IPS-18a (cell line): Measurements from ENCODE around the gene CLASP2.

Experiments
- H3K27ac ChIP-seq: one replicate; pipeline ENCODE4 v1.5.1; 2013; ENCODE audit warnings: low read length
- H3K27me3 ChIP-seq: one replicate; pipeline ENCODE4 v1.6.1; 2013; ENCODE audit warnings: mild to moderate bottlenecking, low read length; ENCODE audit not compliant: control insufficient read depth, insufficient read depth
- H3K36me3 ChIP-seq: one replicate; pipeline ENCODE4 v1.6.1; 2013; ENCODE audit warnings: low read depth, low read length; ENCODE audit not compliant: control insufficient read depth
- H3K4me1 ChIP-seq: one replicate; pipeline ENCODE4 v1.6.1; 2013; ENCODE audit warnings: low read depth, low read length; ENCODE audit not compliant: control insufficient read depth
- H3K4me3 ChIP-seq: one replicate; pipeline ENCODE4 v1.5.1; 2013; ENCODE audit warnings: low read length
- H3K9ac ChIP-seq: one replicate; pipeline ENCODE4 v1.6.1; 2013; ENCODE audit warnings: mild to moderate bottlenecking, low read length, moderate library complexity
- H3K9me3 ChIP-seq: one replicate; pipeline ENCODE4 v1.6.1; 2013; ENCODE audit warnings: low read depth, low read length; ENCODE audit not compliant: control insufficient read depth

The CLASP2 gene

GRCh38 chr3:33636125-33636850 is 81.8 kb downstream of the CLASP2 start:
- Histone ChIP-seq H3K27ac (no peak overlapping the region), H3K4me1 (no peaks in the 10 kb centered on the region), H3K4me3 (no peak overlapping the region), H3K9ac (no peak overlapping the region), H3K36me3 (no peaks in the 10 kb centered on the region), H3K9me3 (no peaks in the 10 kb centered on the region), H3K27me3 (no peaks in the 10 kb centered on the region)

GRCh38 chr3:33634262-33634661 is 83.8 kb downstream of the CLASP2 start:
- Histone ChIP-seq H3K9ac (no peak overlapping the region), H3K27ac (no peak overlapping the region), H3K4me3 (no peak overlapping the region), H3K4me1 (no peaks in the 10 kb centered on the region), H3K27me3 (no peaks in the 10 kb centered on the region), H3K9me3 (no peaks in the 10 kb centered on the region), H3K36me3 (no peaks in the 10 kb centered on the region)

- no peaks in the 10 kb centered on the region for H3K9me3 ChIP-seq
- H3K9ac ChIP-seq, result no peak overlapping the region
- no peak overlapping the region for H3K4me3 ChIP-seq
- no peaks in the 10 kb centered on the region for H3K4me1 ChIP-seq
- H3K27me3 ChIP-seq, result no peaks in the 10 kb centered on the region
- peaks cover 3% of the 10 kb centered on the region for H3K36me3 ChIP-seq
- H3K27ac ChIP-seq, result no peak overlapping the region
These were observed 88.8 kb downstream of the CLASP2 start for GRCh38 chr3:33629219-33629618.

GRCh38 chr3:33624756-33625155 is 93.3 kb downstream of the CLASP2 start:
- peaks cover 3% of the 10 kb centered on the region for H3K36me3 ChIP-seq
- H3K4me3 ChIP-seq, result no peak overlapping the region
- no peak overlapping the region for H3K27ac ChIP-seq
- no peaks in the 10 kb centered on the region for H3K27me3 ChIP-seq
- no peaks in the 10 kb centered on the region for H3K9me3 ChIP-seq
- no peaks in the 10 kb centered on the region for H3K4me1 ChIP-seq
- H3K9ac ChIP-seq, result no peak overlapping the region

GRCh38 chr3:33613041-33613440 is 105.0 kb downstream of the CLASP2 start:
- no peaks in the 10 kb centered on the region for H3K27me3 ChIP-seq
- no peak overlapping the region for H3K9ac ChIP-seq

GRCh38 chr3:33612607-33613006 is 105.4 kb downstream of the CLASP2 start:
- H3K9ac ChIP-seq, result no peak overlapping the region
- H3K4me1 ChIP-seq, result peaks cover 6% of the 10 kb centered on the region
- H3K27ac ChIP-seq, result no peak overlapping the region
- no peak overlapping the region for H3K4me3 ChIP-seq
- H3K36me3 ChIP-seq, result no peaks in the 10 kb centered on the region
- H3K27me3 ChIP-seq, result no peaks in the 10 kb centered on the region
- no peaks in the 10 kb centered on the region for H3K9me3 ChIP-seq

More at GRCh38 chr3:33613041-33613440, 105.0 kb downstream of the CLASP2 start:
- Histone ChIP-seq H3K27ac (no peak overlapping the region), H3K4me3 (no peak overlapping the region), H3K9me3 (no peaks in the 10 kb centered on the region), H3K36me3 (no peaks in the 10 kb centered on the region), H3K4me1 (peaks cover 6% of the 10 kb centered on the region)

GRCh38 chr3:33602829-33603228 is 115.2 kb downstream of the CLASP2 start:
- no peak overlapping the region for H3K27ac ChIP-seq
- H3K36me3 ChIP-seq, result peaks cover 45% of the 10 kb centered on the region
- no peaks in the 10 kb centered on the region for H3K9me3 ChIP-seq
- H3K4me1 ChIP-seq, result no peaks in the 10 kb centered on the region
- no peaks in the 10 kb centered on the region for H3K27me3 ChIP-seq
- H3K9ac ChIP-seq, result no peak overlapping the region
- no peak overlapping the region for H3K4me3 ChIP-seq

GRCh38 chr3:33597257-33597689 is 120.8 kb downstream of the CLASP2 start:
- Histone ChIP-seq H3K9me3 (no peaks in the 10 kb centered on the region), H3K27ac (no peak overlapping the region), H3K4me3 (no peak overlapping the region), H3K27me3 (no peaks in the 10 kb centered on the region), H3K36me3 (peaks cover 10% of the 10 kb centered on the region), H3K9ac (no peak overlapping the region), H3K4me1 (no peaks in the 10 kb centered on the region)

- H3K9me3 ChIP-seq, result no peaks in the 10 kb centered on the region
- no peak overlapping the region for H3K27ac ChIP-seq
- H3K9ac ChIP-seq, result no peak overlapping the region
- no peaks in the 10 kb centered on the region for H3K4me1 ChIP-seq
- H3K4me3 ChIP-seq, result no peak overlapping the region
- H3K36me3 ChIP-seq, result peaks cover 19% of the 10 kb centered on the region
- no peaks in the 10 kb centered on the region for H3K27me3 ChIP-seq
These were observed 125.1 kb downstream of the CLASP2 start for GRCh38 chr3:33592999-33593398.

- Histone ChIP-seq H3K9ac (no peak overlapping the region), H3K27ac (no peak overlapping the region), H3K36me3 (peaks cover 19% of the 10 kb centered on the region), H3K9me3 (no peaks in the 10 kb centered on the region), H3K4me3 (no peak overlapping the region), H3K27me3 (no peaks in the 10 kb centered on the region), H3K4me1 (no peaks in the 10 kb centered on the region)
These were observed 127.5 kb downstream of the CLASP2 start for GRCh38 chr3:33590541-33590940.

- H3K4me1 ChIP-seq, result peaks cover 17% of the 10 kb centered on the region
- H3K9ac ChIP-seq, result no peak overlapping the region
- no peaks in the 10 kb centered on the region for H3K27me3 ChIP-seq
- H3K27ac ChIP-seq, result no peak overlapping the region
- H3K4me3 ChIP-seq, result no peak overlapping the region
- peaks cover 13% of the 10 kb centered on the region for H3K36me3 ChIP-seq
- H3K9me3 ChIP-seq, result no peaks in the 10 kb centered on the region
These were observed 131.7 kb downstream of the CLASP2 start for GRCh38 chr3:33586402-33586801.

- H3K9ac ChIP-seq, result peak overlapping the region; percentile 12
- H3K36me3 ChIP-seq, result no peaks in the 10 kb centered on the region
- H3K27ac ChIP-seq, result no peak overlapping the region
- H3K4me1 ChIP-seq, result peaks cover 46% of the 10 kb centered on the region
- H3K9me3 ChIP-seq, result no peaks in the 10 kb centered on the region
- H3K4me3 ChIP-seq, result no peak overlapping the region
- H3K27me3 ChIP-seq, result no peaks in the 10 kb centered on the region
These were observed 135.8 kb downstream of the CLASP2 start for GRCh38 chr3:33582234-33582633.
